Epithelial cell of proximal tubule (primary cell): Measurements from ENCODE around the gene HSBP1. TPM values are rescaled to one million over a fixed set of nuclear protein-coding genes. Genes with fewer than 3 reads are reported as not detected.

Experiments
- DNase-seq: peaks from one replicate; pipeline ENCODE4 v3.0.0-alpha.2; 2011; ENCODE audit warnings: low read depth
- H3K4me3 ChIP-seq: 2 replicates; pipeline ENCODE4 v1.5.1; 2011; ENCODE audit warnings: low read depth, mild to moderate bottlenecking, low read length
- CTCF ChIP-seq: conservative IDR thresholded peaks from 2 replicates; pipeline ENCODE4 v1.5.1; 2012; ENCODE audit warnings: low read depth, mild to moderate bottlenecking, low read length
- total RNA-seq: library from RNA; depleted of rRNA; stranded (reverse); fragments of >200 nt; gene quantifications from 2 replicates; pipeline ENCODE4 v1.2.3, GENCODE V29; 2015

The HSBP1 gene
- total RNA-seq, 1 donor from 2014 or later, result 119 TPM

GRCh38 chr16:83772806-83773205 is 35.0 kb upstream of the HSBP1 start:
- H3K4me3 ChIP-seq, result no peak overlapping the region
- no peak for TF ChIP-seq CTCF
- no peak for DNase-seq

DNA sequence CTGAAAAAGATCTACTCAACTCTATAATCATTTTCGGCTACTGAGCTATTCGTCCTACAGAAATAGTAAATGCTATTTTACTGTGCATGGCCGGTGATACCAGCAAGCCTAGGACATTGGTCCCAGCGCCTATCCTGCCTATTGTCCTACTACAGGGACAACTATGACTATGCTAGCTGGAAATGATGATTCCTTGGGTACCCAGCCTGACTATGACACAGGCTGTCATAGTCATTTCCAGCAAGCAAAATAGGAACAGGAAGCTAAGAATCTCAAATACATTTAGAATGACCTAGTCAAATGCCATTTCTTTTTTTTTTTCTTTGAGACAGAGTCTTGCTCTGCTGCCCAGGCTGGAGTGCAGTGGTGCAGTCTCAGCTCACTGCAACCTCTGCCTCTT is 33.7 kb upstream of the HSBP1 start:
- TF ChIP-seq CTCF, result no peak
- no peak for DNase-seq
- no peak overlapping the region for H3K4me3 ChIP-seq

DNA sequence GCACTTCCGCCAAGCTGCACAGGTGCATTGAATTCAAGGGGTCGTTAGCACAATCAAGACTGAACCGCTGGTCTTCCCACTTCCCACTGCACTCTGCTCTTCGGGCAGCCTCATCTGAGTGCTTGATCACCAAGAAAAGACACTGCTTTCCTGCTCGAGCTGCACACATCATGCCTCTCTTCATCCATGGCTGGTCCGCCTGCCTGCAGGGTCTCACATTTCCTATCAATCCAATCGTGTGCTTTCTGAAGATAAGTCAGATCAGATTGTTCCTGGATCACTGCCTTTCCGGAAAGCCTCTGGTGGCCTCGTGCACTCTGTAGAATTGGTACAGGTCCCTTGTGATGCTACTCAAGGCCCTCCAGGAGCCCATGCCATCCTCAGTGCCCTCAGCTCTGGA is 30.8 kb upstream of the HSBP1 start:
- no peak overlapping the region for H3K4me3 ChIP-seq
- no peak for TF ChIP-seq CTCF
- DNase-seq, result no peak

DNA sequence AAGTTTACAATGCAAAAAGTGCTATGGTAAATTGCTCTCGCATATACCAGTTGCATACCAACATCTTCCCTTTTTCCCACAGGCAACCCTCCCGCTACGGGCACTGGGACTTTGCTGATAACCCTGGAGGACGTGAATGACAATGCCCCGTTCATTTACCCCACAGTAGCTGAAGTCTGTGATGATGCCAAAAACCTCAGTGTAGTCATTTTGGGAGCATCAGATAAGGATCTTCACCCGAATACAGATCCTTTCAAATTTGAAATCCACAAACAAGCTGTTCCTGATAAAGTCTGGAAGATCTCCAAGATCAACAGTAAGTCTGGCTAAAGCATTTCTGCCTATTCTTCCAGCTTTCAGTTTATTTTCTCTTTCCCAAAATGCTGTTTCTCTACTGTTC is 27.9 kb upstream of the HSBP1 start:
- DNase-seq, result no peak
- TF ChIP-seq CTCF, result no peak
- H3K4me3 ChIP-seq, result no peak overlapping the region

GRCh38 chr16:83785455-83785854 is 22.3 kb upstream of the HSBP1 start:
- DNase-seq, result no peak
- no peak for TF ChIP-seq CTCF
- H3K4me3 ChIP-seq, result no peak overlapping the region

GRCh38 chr16:83789642-83790401 is 18.0 kb upstream of the HSBP1 start:
- no peak for TF ChIP-seq CTCF
- no peak overlapping the region for H3K4me3 ChIP-seq
- no peak for DNase-seq

DNA sequence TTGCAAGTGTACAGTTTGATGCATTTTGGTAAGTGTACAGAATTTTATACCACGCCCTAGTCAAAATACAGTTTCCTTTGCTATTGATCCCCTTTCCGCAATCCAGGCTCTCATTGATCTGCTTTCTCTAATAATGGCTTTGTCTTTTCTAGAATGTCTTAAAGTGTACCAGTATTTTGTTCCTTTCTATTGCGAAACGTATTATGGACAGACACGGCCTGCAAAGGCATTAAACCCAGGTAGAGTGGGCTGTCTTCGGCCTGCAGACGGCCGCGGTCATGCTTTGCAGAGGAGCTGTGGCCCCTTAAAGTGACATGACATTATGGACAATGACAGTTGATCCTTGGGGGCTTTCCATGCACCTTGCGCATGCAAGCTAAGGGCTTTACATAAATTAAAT is 15.9 kb upstream of the HSBP1 start:
- no peak for DNase-seq
- H3K4me3 ChIP-seq, result no peak overlapping the region
- TF ChIP-seq CTCF, result no peak
